GM21619 (cell line): Measurements from ENCODE around the gene IFT74.
A peak's percentile ranks its signal among the peaks of the same experiment; 100 is the strongest.

ENCODE experiments used
- ATAC-seq: cut with Tn5 transposase; IDR thresholded peaks from one replicate; pipeline ENCODE4 v1.9.1; 2021; ENCODE audit not compliant: unreplicated experiment

Gene IFT74

GRCh38 chr9:26973989-26974388 lies 17.8 kb downstream of the IFT74 start:
- ATAC-seq, result no peak

- no peak for ATAC-seq
Observed at GRCh38 chr9:26974927-26975326, 18.7 kb downstream of the IFT74 start.

- ATAC-seq, result no peak
Observed at GRCh38 chr9:26975728-26976707, 19.8 kb downstream of the IFT74 start.

- peak; percentile 82 for ATAC-seq
Observed at GRCh38 chr9:26983340-26983739, 27.1 kb downstream of the IFT74 start.

GRCh38 chr9:26995810-26996209 lies 39.6 kb downstream of the IFT74 start:
- no peak for ATAC-seq

GRCh38 chr9:27003426-27004077 lies 47.3 kb downstream of the IFT74 start:
- ATAC-seq, result peak; percentile 53

- no peak for ATAC-seq
Observed at GRCh38 chr9:27005491-27005890, 49.3 kb downstream of the IFT74 start, which contains the start of gene LRRC19. TSS of gene LRRC19 (minus strand) at chr9:27005672. CDS start at chr9:26999694, 5,978 bp downstream.

GRCh38 chr9:27019589-27019988 lies 63.4 kb downstream of the IFT74 start:
- no peak for ATAC-seq

- no peak for ATAC-seq
Observed at GRCh38 chr9:27022920-27023319, 66.7 kb downstream of the IFT74 start.

- ATAC-seq, result no peak
Observed at GRCh38 chr9:27029186-27029585, 73.0 kb downstream of the IFT74 start.

GRCh38 chr9:27033815-27034403 lies 77.7 kb downstream of the IFT74 start:
- peak; percentile 88 for ATAC-seq

- ATAC-seq, result no peak
Observed at GRCh38 chr9:27037499-27037898, 81.3 kb downstream of the IFT74 start.

- no peak for ATAC-seq
Observed at GRCh38 chr9:27041746-27042145, 85.5 kb downstream of the IFT74 start.

- ATAC-seq, result no peak
Observed at GRCh38 chr9:27042476-27042875, 86.3 kb downstream of the IFT74 start.

- ATAC-seq, result no peak
Observed at GRCh38 chr9:27043176-27043575, 87.0 kb downstream of the IFT74 start.

- no peak for ATAC-seq
Observed at GRCh38 chr9:27047136-27047535, 90.9 kb downstream of the IFT74 start.

- no peak for ATAC-seq
Observed at GRCh38 chr9:27053369-27054022, 97.3 kb downstream of the IFT74 start.

GRCh38 chr9:27054125-27054524 lies 97.9 kb downstream of the IFT74 start:
- no peak for ATAC-seq

- ATAC-seq, result no peak
Observed at GRCh38 chr9:27054841-27055240, 98.6 kb downstream of the IFT74 start.

- ATAC-seq, result no peak
Observed at GRCh38 chr9:27059412-27059811, 103.2 kb downstream of the IFT74 start.

- no peak for ATAC-seq
Observed at GRCh38 chr9:27059907-27060306, 103.7 kb downstream of the IFT74 start.
